COLO668 (cell line): ENCODE results near the gene PLOD1.
"Not testable (repeated sequence)": the region's sequence is repeated elsewhere in the genome, so short reads cannot be mapped to it uniquely, and the experiment has no call there.

Experiments
- DNase-seq: peaks from one replicate; lab custom pipeline; 2025; ENCODE audit not compliant: unreplicated experiment; lab: John Stamatoyannopoulos, UW

PLOD1 gene

DNA sequence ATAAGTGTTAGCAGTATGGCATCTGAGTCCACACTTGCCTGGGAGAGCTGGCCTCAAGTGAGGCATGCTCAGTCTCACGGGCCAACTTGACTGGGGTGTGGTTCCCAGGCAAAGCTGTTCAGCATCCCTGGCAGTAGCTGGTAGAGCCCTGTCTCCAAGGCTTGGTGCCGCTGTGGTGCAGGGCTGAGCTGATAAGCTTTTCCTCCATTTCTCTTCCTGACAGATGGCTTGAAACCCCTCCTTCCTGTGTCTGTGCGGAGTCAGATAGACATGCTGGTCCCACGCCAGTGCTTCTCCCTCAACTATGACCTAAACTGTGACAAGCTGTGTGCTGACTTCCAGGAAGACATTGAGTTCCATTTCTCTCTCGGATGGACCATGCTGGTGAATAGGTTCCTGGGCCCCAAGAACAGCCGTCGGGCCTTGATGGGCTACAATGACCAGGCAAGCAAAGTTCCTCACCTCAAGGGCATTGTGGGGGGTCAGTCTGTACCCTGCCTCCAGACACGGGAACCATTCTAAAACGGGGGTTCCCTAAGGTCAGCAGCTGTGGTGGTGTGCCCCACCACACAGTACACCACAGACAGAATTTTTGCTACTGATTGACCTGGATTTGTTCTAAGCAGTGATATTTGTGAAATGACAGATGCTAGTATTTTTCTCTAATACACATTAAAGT is 71.1 kb downstream of the PLOD1 start:
- DNase-seq, result no peak

DNA sequence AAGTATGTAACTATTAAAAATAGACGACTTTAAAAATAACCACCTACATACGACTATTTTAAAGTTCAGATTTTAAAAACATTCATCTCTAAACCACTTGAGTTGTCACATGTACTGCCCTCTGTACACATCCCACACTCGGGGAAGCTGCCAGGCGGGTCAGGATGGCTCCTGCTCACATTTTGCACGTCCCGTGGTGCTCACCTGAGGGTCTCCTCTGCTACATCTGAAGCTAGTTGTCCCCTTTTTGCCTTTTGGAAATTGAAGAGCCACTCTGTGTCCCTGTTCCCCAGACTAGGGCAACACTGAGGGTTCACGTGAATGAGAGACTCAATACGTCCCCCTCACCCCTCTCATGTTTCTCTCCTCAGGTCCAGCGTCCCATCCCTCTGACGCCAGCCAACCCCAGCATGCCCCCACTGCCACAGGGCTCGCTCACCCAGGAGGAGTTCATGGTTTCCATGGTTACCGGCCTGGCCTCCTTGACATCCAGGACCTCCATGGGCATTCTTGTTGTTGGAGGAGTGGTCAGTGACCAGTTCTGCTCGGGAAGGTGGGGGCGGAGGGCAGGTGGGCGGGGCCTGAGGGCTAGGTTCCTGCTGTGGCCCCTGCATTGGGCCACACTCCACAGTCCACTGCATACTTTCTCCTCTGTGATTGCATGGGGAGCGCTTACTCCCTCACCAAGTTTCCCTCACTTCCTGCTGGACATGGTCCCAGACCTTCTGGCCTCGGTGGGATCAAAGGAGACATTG is 71.8 kb downstream of the PLOD1 start:
- no peak for DNase-seq

DNA sequence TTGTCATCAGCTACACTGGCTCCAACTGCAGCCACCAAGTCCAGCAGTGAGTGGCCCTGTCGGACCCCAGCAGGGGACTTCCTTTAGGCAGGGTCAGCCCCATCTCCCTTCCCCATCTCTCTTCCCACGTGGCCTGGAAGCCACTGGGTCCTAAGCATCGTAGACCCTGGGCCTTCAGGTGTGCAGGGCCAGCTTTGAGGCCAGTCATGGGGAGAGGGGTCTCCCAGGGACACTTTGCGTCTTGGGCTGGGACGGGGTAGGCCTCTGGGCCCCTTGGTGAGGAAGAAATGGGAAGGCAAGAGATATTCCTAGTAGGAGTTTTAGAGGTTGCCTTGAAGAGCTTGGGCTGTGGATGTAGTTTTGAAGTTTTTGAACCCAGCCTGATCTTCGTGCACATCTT is 72.7 kb downstream of the PLOD1 start:
- no peak for DNase-seq

DNA sequence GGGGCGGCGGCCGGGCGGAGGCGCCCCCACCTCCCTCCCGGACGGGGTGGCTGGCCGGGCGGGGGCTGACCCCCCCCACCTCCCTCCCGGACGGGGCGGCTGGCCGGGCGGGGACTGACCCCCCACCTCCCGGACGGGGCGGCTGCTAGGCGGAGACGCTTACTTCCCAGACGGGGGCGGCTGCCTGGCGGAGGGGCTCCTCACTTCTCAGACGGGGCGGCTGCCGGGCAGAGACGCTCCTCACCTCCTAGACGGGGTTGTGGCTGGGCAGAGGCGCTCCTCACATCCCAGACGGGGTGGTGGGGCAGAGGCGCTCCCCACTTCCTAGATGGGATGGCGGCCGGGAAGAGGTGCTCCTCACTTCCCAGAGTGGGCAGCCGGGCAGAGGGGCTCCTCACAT is 73.8 kb downstream of the PLOD1 start:
- DNase-seq, result not testable (repeated sequence)

DNA sequence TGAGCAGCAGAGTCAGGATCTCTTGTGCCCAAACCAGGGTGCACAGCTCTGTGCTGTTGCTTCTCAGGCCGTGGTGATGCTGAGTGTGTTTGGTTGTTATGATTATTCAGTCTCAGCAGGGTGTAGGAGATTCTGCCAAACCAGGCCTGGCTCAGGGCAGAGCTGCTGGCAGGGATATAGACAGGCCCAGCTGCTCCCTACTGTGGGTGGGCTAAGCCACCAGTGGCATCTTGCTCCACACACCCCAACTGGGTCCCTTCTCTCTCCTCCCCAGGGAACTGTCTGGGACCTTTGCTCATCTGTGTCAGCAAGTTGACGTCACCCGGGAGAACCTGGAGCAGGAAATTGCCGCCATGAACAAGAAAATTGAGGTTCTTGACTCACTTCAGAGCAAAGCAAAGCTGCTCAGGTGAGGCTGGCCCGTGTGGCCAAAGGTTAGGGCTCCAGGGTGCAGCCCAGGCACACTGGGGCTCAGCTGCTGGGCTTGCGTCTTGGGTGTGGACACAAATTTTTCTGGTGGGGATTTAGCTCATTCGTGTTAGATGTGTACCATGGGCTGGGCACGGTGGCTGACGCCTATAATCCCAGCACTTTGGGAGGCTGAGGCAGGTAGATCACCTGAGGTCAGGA is 74.9 kb downstream of the PLOD1 start:
- no peak for DNase-seq

DNA sequence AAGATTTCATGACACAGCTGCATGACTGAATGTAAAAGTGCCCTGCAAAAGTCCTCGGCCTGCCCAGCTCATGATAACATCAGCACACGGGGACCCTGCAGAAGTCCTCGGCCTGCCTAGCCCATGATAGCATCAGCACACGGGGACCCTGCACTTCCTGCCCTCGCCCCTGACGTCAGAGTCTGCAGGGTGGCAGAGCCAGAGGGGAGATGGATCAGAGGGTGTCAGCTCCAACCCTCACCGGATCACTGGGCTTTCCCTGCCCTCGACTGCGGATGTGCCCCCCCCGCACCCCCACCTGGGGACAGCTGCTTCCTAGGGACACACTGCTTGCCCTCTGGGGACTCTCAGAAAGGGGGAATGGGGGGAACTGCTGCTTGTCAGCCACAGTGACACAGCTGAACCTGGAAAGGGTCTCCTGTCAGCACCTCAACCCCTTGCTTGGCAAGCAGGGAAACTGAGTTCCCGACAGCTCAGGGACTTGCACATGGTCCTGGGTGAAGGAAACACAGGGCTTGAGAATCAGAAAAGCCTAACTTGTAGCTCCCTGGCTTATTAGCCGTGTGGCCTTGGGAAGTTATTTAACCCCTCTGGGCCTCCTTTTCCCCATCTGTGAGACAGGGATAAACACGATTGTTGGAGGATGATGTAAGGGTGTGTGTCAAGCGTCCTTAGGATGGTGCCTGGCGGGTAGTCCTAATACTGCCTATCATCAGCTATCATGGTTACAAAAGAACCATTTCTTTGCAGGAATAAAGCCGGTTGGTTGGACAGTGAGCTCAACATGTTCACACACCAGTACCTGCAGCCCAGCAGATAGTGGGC is 76.4 kb downstream of the PLOD1 start:
- DNase-seq, result no peak

DNA sequence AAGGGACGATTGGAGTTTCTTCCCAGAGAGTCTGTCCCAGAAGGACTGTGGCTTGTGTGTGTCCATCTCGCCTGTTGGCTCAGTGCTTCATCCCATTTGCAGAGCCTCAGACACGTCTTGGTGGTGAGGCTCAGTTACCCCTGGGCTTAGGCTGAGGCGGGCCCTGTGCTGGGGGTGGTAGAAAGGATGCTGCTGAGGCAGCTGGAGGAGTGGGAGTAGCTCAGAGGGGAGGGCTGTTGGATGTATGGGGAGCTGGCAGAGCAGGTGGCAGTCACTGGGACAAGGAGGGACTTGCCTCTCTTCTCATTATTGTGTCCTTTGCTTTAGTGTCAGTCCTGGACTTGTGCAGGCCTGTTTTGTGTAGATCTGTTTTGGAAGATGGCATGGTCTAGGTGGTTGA is 77.5 kb downstream of the PLOD1 start:
- no peak for DNase-seq

DNA sequence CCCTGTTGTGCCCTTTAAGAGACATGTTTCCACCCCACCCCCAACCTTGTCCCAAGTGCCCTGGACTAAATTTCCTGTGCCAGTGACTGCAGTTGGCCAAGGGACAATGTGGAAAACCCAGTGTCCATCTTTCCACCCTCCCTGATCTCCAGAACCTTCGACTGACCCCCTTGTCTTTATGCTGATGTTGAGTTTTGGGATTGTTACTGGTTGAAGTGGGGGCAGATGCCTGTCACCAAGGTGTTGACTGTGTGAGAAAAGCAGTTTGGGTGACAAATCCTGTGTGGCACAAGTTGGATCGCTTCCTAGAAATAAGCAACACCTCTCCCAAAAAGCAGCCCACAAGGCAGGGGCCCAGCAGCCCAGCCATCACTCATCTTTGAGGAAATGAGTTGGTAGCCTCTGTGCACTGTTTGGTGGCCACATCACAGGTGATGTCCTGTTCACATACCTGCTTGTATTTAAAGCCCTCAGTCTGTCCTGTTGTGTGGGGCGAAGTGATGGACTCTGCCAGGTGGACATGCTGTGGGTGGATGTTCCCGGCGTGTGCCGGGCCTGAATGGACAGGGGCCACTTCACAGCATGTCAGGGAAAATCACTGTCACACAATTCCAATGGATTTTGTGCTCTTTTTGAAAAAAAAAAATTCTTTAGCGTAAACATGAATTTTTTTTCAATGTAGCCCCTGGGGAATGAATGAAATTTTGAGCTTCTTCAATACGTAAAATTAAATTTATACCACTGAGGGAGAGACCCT is 78.2 kb downstream of the PLOD1 start:
- DNase-seq, result no peak

DNA sequence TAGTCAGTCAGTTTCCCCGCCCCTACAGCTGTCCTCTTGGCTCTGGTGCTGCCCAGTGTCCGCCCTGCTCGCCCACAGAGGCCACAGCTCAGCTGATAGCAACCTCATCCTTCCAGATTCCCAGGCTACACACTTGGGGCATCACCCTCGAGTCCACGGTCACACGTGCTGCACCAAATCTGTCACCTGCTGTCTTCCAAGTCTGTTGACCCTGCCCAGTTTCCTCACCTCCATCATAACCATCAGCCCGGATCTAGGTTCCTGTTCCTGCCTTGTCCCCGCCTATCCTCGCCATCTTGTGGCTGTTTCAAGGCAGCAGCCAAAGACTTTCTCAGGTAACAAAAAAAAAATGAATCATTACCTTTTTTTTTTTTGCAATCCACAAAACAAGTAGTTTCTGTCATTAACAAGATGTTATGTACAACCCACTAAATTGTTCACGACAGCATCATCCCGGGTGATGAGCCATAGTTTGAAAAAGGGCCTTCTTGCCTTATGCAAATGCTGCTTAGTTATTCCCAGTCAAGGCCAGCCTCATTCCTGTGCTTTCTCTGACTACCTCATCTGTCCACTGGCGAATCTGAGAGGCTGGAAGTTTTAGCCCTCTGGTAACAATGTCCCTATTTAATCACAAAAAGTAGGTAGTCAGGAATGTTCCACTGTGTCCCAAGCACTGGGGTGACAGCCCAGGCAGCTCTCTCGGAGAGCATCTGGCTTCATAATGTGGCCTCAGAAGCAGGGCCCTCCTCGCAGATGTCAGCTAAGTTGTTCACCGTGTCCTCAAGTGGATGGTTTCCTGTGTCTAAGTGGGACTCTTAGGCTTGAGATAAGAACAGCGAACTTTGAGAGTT is 79.8 kb downstream of the PLOD1 start:
- no peak for DNase-seq

DNA sequence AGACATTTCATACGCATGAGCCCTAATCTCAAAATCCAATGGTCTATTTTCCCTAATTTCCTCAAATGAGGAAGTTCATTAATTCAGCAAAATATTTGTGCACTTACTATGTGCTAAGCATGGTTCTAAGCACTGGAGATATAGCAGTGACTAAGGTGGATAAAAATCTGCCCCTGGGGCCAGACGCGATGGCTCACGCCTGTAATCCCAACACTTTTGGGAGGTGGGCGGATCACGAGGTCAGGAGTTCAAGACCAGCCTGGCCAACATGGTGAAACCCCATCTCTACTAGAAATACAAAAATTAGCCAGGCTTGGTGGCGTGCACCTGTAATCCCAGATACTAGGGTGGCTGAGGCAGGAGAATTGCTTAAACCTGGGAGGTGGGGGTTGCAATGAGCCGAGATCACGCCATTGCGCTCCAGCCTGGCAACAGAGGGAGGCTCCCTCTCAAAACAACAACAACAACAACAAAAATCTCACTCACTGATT is 80.5 kb downstream of the PLOD1 start:
- DNase-seq, result no peak

DNA sequence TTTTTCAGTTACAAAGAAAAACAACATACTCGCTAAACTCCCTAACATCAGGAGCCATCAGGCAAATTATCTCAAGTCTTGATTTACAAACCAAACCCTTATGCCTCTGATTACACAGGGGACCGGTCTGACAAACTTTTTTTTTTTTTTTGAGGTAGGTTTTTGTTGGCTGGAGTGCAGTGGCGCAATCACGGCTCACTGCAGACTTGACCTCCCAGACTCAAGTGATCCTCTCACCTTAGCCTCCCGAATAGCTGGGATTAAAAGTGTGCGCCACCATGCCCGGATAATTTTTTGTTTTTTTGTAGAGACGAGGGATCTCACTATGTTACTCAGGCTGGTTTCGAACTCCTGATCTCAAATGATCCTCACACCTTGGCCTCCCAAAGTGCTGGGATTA is 81.0 kb downstream of the PLOD1 start:
- DNase-seq, result no peak

DNA sequence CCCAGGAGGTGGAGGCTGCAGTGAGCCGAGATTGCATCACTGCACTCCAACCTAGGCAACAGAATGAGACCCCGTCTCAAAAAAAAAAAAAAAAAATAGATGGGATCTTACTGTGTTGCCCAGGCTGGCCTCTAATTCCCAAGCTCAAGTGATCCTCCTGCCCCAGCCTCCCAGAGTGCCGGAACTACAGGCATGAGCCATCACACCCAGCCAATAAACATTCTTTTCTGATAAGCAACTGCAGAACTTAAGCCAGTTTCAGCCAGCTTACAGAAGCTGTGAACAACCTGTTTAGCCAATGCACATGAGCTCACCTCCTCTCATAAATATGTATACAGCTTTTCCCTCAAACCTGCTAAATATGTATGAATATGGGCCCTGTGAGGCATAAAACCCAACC is 81.7 kb downstream of the PLOD1 start:
- DNase-seq, result no peak

DNA sequence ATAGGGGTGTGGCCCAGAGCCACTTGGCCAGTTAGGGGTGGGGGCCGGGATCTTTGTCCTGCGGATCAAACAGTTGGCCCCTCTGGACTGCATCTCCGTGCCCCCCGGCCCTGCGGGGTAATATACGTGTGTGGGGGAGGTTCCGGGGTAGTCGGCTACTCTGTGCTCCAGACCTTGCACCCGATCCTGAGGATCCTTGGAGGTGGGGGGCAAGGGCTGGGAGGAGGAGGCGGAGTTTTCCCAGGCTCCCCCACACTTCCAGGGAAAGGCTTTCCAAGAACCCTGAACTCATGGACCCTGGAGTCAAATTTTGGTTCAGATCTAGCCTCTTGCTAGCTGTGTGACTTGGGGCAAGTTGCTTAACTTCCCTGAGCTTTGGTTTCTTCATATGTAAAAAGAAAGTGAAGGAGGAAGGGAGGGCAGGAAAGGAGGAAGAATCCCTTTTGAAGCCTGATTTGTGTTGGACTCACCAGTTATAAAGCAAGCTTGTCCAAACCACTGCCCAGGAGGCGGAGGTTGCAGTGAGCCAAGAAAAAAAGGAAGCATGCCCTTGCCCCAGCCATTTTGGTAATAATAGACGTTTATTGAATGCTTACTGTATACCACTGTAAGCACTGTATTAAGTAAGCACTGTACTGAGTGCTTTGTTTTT is 85.5 kb downstream of the PLOD1 start:
- DNase-seq, result no peak

DNA sequence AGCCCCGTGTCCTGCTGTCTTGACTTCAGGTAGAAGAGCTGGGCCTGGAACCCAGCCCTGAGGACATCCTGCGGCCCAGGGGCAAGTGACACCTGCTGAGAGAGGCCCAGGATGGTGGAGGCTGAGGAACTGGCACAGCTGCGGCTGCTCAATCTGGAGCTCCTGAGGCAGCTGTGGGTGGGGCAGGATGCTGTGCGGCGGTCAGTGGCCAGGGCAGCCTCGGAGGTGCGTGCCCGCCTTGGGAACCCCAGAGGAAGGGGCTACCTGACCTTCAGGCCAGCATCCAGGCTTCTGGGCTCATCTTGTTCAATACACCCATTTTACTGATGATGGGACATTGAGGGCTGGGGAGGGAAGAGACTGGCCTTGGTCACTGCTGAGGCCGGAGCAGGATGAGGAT is 87.1 kb downstream of the PLOD1 start:
- no peak for DNase-seq

DNA sequence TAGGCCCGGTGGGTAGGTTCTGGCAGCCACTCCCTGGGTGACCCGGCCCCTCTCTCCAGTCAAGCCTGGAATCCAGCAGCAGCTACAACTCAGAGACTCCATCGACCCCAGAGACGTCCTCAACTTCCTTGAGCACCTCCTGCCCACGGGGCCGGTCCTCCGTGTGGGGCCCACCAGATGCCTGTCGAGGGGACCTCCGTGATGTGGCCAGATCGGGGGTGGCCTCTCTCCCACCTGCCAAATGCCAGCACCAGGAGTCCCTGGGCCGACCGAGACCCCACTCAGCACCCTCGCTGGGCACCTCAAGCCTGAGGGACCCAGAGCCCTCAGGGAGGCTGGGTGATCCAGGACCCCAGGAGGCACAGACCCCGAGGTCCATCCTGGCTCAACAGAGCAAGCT is 87.5 kb downstream of the PLOD1 start:
- no peak for DNase-seq
